Activated B cell treated with CpG ODN at 0.5 μM for 24 hours (primary cell): ENCODE data around the gene DENND4A. TPM values are rescaled to one million over a fixed set of nuclear protein-coding genes. Genes with fewer than 3 reads are reported as not detected.
A peak's percentile ranks its signal among the peaks of the same experiment; 100 is the strongest.
"Not testable (repeated sequence)": the region's sequence is repeated elsewhere in the genome, so short reads cannot be mapped to it uniquely, and the experiment has no call there.

Experiments used
- ATAC-seq: fragments of 200-7000 bp; cut with Tn5 transposase; one replicate; pipeline ENCODE4 v1.10.0; 2021; ENCODE audit warnings: low read depth, mild to moderate bottlenecking, moderate library complexity
- CTCF ChIA-PET: fragments of 350-600 bp; sonication (Branson Sonifier 250); formaldehyde crosslinking; loops from one replicate; lab custom pipeline; 2021; ENCODE audit warnings: antibody characterized with exemption; lab: Charles Lee
- POLR2A ChIA-PET: fragments of 350-600 bp; sonication (Branson Sonifier 250); formaldehyde crosslinking; loops from one replicate; lab custom pipeline; 2021; ENCODE audit warnings: antibody characterized with exemption; lab: Charles Lee
- DNase-seq: peaks from one replicate; pipeline ENCODE4 v3.0.0; 2022
- H3K27ac Mint-ChIP-seq: one replicate; pipeline ENCODE4 v1.8.0; 2020; ENCODE audit warnings: mixed read lengths
- H3K27me3 Mint-ChIP-seq: one replicate; pipeline ENCODE4 v1.8.0; 2021; ENCODE audit warnings: mixed read lengths
- H3K36me3 Mint-ChIP-seq: one replicate; pipeline ENCODE4 v1.8.0; 2021; ENCODE audit warnings: low read depth, mixed read lengths
- H3K4me1 Mint-ChIP-seq: one replicate; pipeline ENCODE4 v1.8.0; 2021; ENCODE audit warnings: mixed read lengths
- H3K4me3 Mint-ChIP-seq: one replicate; pipeline ENCODE4 v1.8.0; 2020; ENCODE audit warnings: mild to moderate bottlenecking, mixed read lengths
- H3K9me3 Mint-ChIP-seq: one replicate; pipeline ENCODE4 v1.8.0; 2020; ENCODE audit warnings: mixed read lengths
- intact Hi-C: fragments of 100-400 bp; cut with micrococcal nuclease; formaldehyde crosslinking; loops from one replicate; pipeline ENCODE4 v1.15.1; 2024
- total RNA-seq: library from RNA; stranded (reverse); gene quantifications from 2 replicates; pipeline ENCODE4 v1.2.3, GENCODE V29; 2022
- TF ChIP-seq, protein P1 (sequence below): fragments of 200-600 bp; IDR thresholded peaks from one replicate; pipeline ENCODE4 v1.8.0; 2022; ENCODE audit warnings: antibody characterized with exemption, mild to moderate bottlenecking

DENND4A gene
- total RNA-seq, 1 donor from 2014 or later = 166 TPM

DNA sequence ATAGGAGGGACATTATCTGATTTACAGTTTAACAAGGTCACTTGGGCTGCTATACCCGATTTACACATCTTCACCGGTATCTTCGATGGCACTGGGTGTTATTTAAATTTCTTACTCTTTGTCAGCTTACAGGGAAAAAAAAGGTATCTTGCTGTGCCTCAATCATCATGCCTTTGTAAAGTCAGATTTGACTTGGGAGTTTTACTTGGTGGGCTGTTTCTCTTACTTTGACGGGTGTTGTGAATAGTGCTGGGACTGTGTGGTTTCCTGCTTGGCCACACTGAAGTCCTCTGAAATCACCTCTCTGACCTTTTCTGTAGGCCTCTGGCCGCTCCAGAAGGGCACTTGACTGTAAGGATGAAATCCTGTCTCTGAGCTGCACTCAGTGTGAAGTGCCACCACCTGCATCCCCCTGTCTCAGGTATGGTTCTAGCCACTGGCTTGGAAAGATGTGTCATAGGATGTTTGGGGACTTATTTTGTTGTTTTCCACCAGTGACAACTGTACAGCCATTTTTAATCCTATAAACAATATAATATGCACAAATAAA, 173.5 kb downstream of the DENND4A start:
- ChIA-PET CTCF (interaction anchor here (1.1 kb wide), 1 partner anchor 18 kb away, joined by 3 read pairs; no protein-coding TSS in a partner anchor), POLR2A (no interaction called here)
- DNase-seq = no peak
- ATAC-seq = no peak
- H3K27me3 Mint-ChIP-seq = no peaks in the 10 kb centered on the region
- intact Hi-C loops = no loop called here
- H3K4me3 Mint-ChIP-seq = no peak overlapping the region
- peaks cover 5% of the 10 kb centered on the region for H3K36me3 Mint-ChIP-seq
- H3K4me1 Mint-ChIP-seq = no peaks in the 10 kb centered on the region
- no peaks in the 10 kb centered on the region for H3K9me3 Mint-ChIP-seq
- no peak overlapping the region for H3K27ac Mint-ChIP-seq
- TF ChIP-seq, protein P1, sequence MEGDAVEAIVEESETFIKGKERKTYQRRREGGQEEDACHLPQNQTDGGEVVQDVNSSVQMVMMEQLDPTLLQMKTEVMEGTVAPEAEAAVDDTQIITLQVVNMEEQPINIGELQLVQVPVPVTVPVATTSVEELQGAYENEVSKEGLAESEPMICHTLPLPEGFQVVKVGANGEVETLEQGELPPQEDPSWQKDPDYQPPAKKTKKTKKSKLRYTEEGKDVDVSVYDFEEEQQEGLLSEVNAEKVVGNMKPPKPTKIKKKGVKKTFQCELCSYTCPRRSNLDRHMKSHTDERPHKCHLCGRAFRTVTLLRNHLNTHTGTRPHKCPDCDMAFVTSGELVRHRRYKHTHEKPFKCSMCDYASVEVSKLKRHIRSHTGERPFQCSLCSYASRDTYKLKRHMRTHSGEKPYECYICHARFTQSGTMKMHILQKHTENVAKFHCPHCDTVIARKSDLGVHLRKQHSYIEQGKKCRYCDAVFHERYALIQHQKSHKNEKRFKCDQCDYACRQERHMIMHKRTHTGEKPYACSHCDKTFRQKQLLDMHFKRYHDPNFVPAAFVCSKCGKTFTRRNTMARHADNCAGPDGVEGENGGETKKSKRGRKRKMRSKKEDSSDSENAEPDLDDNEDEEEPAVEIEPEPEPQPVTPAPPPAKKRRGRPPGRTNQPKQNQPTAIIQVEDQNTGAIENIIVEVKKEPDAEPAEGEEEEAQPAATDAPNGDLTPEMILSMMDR = no peak

DNA sequence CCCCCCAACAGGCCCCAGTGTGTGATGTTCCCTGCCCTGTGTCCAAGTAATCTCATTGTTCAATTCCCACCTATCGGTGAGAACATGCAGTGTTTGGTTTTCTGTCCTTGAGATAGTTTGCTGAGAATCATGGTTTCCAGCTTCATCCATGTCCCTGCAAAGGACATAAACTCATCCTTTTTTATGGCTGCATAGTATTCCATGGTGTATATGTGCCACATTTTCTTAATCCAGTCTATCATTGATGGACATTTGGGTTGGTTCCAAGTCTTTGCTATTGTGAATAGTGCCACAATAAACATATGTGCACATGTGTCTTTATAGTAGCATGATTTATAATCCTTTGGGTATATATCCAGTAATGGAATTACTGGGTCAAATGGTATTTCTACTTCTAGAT, 176.2 kb downstream of the DENND4A start:
- CTCF ChIA-PET, H3K9me3 Mint-ChIP-seq, POLR2A ChIA-PET, H3K36me3 Mint-ChIP-seq, intact Hi-C loops, H3K27me3 Mint-ChIP-seq, DNase-seq, H3K27ac Mint-ChIP-seq, H3K4me3 Mint-ChIP-seq, ATAC-seq: not testable (repeated sequence)
- peaks cover 19% of the 10 kb centered on the region for H3K4me1 Mint-ChIP-seq

DNA sequence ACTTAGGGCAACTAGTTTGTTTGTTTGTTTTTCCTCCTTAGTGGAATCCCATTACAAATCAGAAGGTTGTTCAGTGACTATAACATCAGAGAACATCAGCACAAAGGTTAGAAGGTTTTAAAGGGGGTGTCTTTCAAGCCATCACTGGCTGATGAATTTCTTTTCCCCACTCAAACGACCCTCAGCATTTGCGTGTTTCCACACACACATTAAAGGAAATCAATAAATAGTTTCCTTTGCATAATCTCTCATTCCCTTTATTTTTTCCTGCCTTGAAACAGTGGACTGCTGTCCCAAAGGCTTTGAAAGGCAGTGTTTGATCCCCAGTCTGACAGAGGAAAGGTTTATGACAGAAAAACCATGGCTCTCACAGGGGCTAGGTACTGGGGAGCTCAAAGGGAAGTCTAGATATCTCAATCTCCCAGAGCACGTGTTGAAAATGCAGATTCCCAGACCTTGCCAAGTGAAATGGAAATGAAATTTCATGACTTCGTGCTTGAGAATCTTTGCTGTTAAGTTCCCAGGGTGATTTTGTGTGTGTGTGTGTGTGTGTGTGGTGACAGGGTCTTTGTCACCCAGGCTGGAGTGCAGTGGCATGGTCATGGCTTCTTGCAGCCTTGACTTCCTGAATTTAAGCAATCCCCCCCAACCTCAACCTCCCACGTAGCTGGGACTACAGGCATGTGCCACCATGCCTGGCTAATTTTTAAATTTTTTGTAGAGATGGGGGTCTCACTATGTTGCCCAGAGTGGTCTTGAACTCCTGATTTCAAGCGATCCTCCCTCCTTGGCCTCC, 178.9 kb downstream of the DENND4A start:
- Mint-ChIP-seq H3K27ac (no peak overlapping the region), H3K4me1 (peaks cover 35% of the 10 kb centered on the region), H3K9me3 (no peaks in the 10 kb centered on the region), H3K27me3 (no peaks in the 10 kb centered on the region), H3K4me3 (no peak overlapping the region), H3K36me3 (peaks cover 4% of the 10 kb centered on the region)
- intact Hi-C loops = loop anchor here (5.0 kb wide), 2 partner anchors 81 to 884 kb away; partner anchors contain the start of genes HACD3 and SNAPC5
- ATAC-seq = no peak
- CTCF ChIA-PET = interaction anchor here (0.5 kb wide), 1 partner anchor 247 kb away, joined by 6 read pairs; no protein-coding TSS in a partner anchor
- no peak for DNase-seq
- TF ChIP-seq, protein P1 = no peak
- POLR2A ChIA-PET = no interaction called here

DNA sequence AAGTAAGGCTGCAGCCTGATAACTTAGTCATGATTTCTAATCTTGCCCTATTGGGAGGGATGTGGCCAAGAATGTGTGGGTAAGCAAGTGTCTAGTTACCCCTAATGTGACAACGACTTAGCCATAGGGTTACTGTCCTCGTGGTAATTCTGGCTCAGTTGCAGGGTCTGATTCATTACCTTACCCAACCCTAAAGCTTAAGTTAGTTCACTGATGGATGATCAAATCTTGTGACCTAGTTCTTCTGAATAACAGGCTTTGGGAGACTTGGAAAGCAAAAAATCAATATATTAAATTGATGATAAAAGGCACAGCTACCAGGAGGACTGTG, 179.5 kb downstream of the DENND4A start:
- intact Hi-C loops = loop anchor here (5.0 kb wide), 2 partner anchors 80 to 885 kb away; partner anchors contain the start of genes HACD3 and SNAPC5
- Mint-ChIP-seq H3K27me3 (no peaks in the 10 kb centered on the region), H3K4me3 (peak overlapping the region; percentile 24), H3K9me3 (no peaks in the 10 kb centered on the region), H3K27ac (peak overlapping the region; percentile 91), H3K4me1 (peaks cover 35% of the 10 kb centered on the region), H3K36me3 (peaks cover 4% of the 10 kb centered on the region)
- POLR2A ChIA-PET = interaction anchor here (2.7 kb wide), 1 partner anchor 96 kb away, joined by 19 read pairs; the partner anchor contains the start of gene DPP8
- DNase-seq (no peak), ATAC-seq (no peak)
- CTCF ChIA-PET = interaction anchor here (0.5 kb wide), 1 partner anchor 246 kb away, joined by 6 read pairs; no protein-coding TSS in a partner anchor
- TF ChIP-seq, protein P1 = no peak

DNA sequence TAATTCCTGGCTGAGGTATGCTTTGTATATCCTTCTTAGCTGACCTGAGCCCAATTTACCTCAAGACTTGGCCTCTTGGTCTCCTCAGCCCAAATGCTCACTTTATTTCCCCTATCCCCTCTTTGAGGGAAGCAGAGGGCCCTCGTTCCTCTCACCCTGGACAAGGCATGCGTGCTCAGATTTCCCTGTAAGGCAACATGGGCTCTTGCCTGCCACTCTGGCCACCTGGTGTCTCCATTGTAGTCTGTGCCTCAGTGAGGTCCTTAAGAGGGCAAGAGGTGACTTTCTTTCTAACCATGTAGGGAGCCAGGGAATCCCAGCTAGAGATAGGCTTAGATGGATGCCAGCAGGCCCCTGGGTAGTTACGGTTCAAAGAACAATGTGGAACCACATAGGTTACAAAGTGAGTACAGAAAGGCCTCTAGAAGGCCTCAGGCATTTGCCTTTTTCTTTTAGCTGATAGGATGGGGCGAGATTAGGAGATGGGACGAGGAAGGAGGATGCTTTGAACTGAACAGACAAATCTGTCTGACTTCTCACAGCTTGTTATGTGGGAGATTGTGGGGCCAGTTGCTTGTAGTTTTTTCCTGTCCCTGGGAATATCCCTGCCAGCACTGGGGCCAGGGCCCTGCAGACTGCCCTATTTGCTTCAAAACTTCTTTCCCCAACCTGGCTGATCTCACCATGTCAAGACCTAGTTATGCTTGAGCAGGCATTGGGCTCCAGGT, 180.0 kb downstream of the DENND4A start:
- intact Hi-C loops = loop anchor here (1.0 to 5.0 kb wide), 6 partner anchors 19 to 885 kb away; partner anchors contain the start of genes DENND4A, DPP8, HACD3 and RAB11A
- Mint-ChIP-seq H3K27ac (peak overlapping the region; percentile 91), H3K9me3 (no peaks in the 10 kb centered on the region), H3K27me3 (no peaks in the 10 kb centered on the region), H3K4me3 (peak overlapping the region; percentile 92), H3K4me1 (peaks cover 35% of the 10 kb centered on the region), H3K36me3 (peaks cover 4% of the 10 kb centered on the region)
- CTCF ChIA-PET = interaction anchor here (0.5 to 1.9 kb wide), 3 partner anchors 26 to 257 kb away, joined by 5 to 7 read pairs (median 6); partner anchors contain the start of gene RAB11A
- no peak for ATAC-seq
- TF ChIP-seq, protein P1 = no peak
- DNase-seq = no peak
- POLR2A ChIA-PET = interaction anchor here (1.2 to 2.7 kb wide), 4 partner anchors 10 to 326 kb away, joined by 3 to 19 read pairs (median 6); partner anchors contain the start of genes DPP8, PARP16 and SLC24A1
